ENCODE measurements around the gene TMEM200A. TPM values are rescaled to one million over a fixed set of nuclear protein-coding genes. Genes with fewer than 3 reads are reported as not detected.

The TMEM200A gene
- total RNA-seq, 1 experiment from 2014 or later = 0.16 TPM

DNA sequence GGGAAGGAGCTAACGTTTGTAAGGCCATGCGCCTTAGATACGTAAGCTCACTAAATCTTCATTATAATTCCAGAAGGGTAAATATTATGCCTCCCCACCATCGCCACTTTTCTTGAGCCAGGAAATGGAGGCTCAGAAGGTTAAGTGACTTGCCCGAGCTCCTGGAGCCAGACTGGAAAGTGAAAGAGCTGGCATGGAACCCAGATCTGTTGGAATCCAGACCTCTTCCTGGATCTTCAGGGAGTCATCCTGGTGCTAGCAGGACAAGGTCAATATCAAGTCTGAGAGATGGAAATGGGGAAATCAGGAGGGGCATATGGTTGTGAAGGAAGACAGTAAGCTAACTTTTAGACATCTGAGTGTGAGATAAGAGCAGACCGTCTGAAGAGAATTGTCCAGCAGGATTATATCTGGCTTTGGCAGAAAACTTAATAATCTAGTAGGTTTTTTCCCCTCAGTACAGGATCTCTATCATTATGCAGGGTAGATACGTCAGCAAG, 6.2 kb downstream of the TMEM200A start:
- in situ Hi-C loops (cut with HindIII; ENCODE audit: low pct_unique_long_range_greater_than_20kb, low sequenced_read_pairs) = no loop called here
- DNase-seq (ENCODE audit: low read depth, low spot score) = no peak

DNA sequence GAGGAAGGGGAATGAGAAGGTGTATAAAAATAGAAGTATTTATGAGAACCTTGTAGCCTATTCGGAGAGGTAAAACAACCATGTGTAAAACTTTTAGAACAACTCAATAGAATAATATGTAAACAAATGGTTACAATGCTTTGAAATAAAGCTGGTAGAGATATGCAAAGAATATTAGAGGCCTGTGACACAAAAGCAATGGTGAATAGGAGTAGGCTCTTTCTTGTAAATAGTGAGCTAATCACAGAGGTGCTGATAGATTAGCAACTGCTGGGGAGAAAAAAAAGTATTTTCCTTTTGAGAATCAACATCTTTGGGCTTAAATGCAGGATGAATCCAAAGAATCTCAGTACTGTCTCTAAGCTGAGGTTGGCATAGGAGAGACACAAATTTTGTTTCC, 7.0 kb downstream of the TMEM200A start:
- no peak for DNase-seq (ENCODE audit: low read depth, low spot score)
- in situ Hi-C loops (cut with HindIII; ENCODE audit: low pct_unique_long_range_greater_than_20kb, low sequenced_read_pairs) = no loop called here

DNA sequence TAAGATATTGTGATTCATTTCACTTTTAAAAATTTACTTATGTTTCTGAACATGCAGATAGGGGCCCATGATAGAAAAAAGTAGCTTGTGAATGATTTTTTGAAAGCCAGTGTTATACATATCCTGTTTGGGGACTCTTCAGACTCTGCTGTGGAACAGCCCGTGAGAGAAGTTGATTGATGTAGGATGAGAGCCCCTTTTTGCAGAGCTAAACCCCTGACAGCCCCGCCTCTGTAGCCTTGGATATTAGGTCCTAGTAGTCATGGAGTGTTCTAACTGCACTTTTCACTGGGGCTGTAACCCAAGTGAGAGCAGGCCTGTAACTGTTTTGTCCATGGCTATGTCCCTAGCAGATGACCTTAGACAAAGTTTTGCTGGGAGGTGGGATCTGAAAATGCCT, 8.2 kb downstream of the TMEM200A start:
- DNase-seq (ENCODE audit: low read depth, low spot score) = no peak
- in situ Hi-C loops (cut with HindIII; ENCODE audit: low pct_unique_long_range_greater_than_20kb, low sequenced_read_pairs) = no loop called here

DNA sequence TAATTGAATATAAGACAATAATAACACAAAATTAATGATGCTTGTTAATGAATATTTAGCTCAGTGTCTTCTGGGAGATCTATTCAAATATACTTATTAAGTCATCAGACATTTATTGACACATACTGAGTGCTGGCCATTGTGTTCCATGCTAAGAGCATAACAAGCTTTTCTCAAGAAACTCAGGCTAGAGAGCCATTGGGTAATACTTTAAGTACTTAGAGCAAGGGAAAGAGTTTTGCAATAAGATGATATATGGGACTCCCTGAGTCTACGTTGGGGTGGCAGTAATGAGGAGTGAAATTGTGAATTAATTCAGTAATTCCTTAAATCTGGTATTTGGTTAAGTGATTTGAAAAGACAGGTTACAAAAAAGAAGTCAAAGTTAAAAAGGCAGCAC, 11.1 kb downstream of the TMEM200A start:
- in situ Hi-C loops (cut with HindIII; ENCODE audit: low pct_unique_long_range_greater_than_20kb, low sequenced_read_pairs) = no loop called here
- no peak for DNase-seq (ENCODE audit: low read depth, low spot score)

DNA sequence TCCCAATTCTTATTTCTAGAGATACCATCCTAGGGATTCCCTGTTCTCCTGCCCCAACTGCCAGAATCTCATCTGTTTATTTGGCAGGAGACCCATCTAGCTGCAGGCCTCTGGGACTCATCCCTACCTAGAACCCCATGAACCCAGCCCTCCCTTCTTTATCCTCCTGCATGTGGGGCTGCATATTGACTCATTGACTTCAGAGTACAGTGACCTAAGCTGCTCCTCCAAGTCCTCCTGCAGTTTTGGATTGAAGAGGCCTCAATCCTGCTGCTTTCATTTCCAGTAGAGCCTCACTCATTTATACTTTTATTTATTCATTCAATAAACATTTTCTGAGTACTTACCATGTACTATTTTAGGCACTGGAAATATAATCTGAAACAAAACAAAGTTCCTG, 11.6 kb downstream of the TMEM200A start:
- in situ Hi-C loops (cut with HindIII; ENCODE audit: low pct_unique_long_range_greater_than_20kb, low sequenced_read_pairs) = no loop called here
- DNase-seq (ENCODE audit: low read depth, low spot score) = no peak

DNA sequence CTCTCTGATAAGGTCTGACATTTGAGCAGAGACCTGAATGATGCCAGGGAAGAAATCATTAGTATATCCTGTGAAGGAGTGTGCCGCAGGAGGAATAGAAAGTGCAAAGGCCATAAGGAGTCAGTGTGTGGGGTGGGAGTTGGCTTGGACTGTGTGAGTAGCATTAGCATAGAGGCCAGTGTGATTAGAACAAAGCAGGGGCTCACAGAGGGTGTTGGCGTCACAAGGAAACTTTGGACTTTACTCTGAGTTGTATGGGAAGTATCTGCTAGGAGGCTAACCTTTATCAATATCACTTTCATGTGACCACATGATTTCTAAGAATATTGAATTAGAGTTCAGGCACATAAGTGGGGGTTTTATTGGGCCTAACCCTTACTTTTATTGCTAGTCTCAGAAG, 12.1 kb downstream of the TMEM200A start:
- in situ Hi-C loops (cut with HindIII; ENCODE audit: low pct_unique_long_range_greater_than_20kb, low sequenced_read_pairs) = no loop called here

DNA sequence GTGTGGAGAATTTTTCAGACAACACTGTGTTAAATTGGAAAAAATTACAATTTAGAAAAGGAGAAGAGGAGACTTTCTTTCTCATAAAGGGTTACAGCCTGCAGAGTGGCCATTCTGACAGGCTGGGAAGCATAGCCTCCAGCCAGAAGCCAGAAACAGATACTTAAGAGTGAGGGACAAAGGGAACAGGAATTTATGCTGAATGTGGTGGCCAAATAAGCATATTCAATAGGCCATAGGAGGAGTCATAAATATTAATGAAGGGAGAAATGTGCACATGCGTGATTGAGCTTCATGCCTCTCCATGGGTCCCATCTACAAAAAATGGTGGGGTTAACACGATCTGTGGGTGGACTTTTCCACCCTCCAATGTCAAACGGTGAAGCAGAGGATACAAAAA, 13.4 kb downstream of the TMEM200A start:
- DNase-seq (ENCODE audit: low read depth, low spot score) = no peak
- in situ Hi-C loops (cut with HindIII; ENCODE audit: low pct_unique_long_range_greater_than_20kb, low sequenced_read_pairs) = no loop called here

More for the DNA sequence above, 12.1 kb downstream of the TMEM200A start:
- DNase-seq (ENCODE audit: low read depth, low spot score) = no peak

DNA sequence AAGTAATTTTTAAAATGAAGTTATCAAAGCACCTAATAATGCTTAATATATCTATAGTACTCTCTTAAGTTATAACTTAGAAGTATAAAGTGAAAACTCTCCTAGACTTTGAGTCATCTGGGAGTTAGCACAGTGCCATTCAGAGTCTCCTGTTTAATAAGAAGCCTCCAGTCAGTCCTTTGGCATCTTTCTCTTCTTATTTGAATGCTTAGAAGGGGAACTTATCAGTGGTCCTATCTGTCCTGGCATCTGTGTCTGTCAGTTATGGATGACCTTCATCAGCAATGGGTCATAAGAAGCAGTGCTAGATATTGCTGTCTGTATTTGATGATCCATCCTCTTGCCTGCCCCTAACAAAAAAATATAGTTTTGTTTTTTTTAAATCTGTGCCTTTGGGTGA, 15.2 kb downstream of the TMEM200A start:
- in situ Hi-C loops (cut with HindIII; ENCODE audit: low pct_unique_long_range_greater_than_20kb, low sequenced_read_pairs) = no loop called here
- no peak for DNase-seq (ENCODE audit: low read depth, low spot score)

DNA sequence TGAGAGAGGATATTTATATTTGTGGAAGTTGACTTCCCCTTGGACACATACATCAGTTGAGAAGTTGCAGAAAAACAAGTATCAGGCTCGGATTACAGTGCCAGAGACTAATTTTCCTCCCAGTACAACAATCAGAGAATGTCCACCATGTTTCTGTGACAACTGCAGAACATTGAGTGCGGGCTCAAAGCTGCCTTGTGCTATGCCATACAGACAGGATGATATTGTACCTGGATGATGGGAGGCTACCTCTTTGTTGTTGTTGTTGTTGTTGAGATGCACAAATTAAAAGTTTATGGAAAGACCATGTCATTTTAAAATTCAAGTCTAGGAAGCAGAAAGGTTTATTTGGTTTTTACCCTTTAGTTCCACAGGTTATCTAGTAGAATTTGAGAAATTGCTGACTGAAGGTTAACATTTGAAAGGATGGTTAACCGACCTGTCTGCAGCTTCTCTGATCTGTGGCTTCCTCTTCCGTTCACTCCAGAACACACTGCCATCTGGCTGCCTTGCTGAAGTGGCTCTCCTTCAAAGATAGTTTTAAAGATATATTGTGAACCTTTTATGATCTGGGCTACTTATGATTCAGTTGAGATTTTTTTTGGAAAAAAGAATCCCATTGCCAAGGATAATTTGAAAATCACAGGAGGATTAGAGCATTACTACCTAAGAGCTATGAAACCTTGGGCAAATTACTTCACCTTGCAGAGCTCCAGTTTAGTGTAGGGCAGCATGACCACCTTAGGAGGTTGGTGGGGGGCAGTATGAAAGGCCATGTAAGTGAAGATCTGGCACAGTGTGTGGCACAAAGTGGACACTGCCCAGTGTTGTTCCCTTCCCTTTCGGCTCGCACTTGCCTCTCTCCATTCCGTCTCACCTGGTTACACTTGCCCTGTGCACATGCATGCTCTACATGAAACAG, 15.9 kb downstream of the TMEM200A start:
- in situ Hi-C loops (cut with HindIII; ENCODE audit: low pct_unique_long_range_greater_than_20kb, low sequenced_read_pairs) = no loop called here
- no peak for DNase-seq (ENCODE audit: low read depth, low spot score)

DNA sequence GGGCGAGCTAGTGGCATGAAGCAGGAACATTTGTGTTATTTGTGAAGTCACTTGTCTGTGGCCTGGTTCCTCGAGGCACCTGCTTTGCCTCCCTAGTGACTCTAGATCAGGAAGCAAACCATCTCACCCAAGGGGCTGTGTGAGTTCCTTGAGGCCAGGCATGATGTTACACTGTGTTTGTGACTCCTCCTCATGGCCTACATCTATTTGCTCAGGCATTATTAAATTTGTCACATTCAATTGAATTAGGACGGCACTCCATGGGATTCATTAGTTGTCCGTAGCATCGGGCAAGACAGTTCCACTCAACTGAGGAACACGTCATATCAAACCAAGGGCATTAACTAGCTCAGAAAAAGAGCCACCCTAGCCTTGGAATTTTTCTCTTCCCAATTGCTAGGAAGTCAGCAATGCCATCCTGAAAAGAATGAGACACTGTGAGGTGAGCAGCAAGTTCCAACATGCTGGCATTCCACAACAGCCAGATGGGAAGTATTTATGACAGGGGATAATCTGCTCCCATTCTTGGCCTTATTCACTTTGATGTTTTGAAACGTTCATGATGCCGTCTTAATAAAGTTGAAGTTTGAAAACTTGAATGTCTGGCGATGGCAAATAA, 17.2 kb downstream of the TMEM200A start:
- in situ Hi-C loops (cut with HindIII; ENCODE audit: low pct_unique_long_range_greater_than_20kb, low sequenced_read_pairs) = no loop called here
- DNase-seq (ENCODE audit: low read depth, low spot score) = no peak

DNA sequence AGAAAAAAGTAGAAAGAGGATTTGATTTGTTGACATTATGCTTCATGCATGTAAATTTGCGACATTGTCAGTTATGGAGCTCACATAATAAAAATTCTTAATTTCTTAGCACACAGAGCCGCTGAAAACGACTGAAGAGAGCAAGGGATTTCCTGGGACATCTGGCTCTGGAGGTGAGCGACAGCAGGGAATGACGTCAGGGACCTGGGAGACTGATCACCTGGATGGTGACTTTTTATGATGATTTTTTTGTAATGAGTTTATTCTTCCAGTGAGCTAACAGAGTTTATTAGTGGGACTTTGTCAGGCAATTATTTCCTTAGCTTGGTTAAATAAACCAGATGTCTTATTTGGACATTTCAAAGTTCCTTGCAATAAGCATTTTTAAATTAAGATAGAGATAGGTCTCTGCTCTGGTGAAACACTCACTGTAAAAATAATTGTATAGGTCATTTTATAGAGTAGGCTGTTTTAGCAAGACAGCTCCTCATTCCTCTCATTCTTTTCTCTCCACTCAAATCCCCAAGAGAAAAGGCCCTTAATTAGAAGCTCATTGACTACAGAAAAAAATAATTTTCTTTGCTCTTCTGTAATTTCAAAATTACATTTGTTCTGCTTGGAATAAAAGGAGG, 19.4 kb downstream of the TMEM200A start:
- in situ Hi-C loops (cut with HindIII; ENCODE audit: low pct_unique_long_range_greater_than_20kb, low sequenced_read_pairs) = no loop called here
- no peak for DNase-seq (ENCODE audit: low read depth, low spot score)

DNA sequence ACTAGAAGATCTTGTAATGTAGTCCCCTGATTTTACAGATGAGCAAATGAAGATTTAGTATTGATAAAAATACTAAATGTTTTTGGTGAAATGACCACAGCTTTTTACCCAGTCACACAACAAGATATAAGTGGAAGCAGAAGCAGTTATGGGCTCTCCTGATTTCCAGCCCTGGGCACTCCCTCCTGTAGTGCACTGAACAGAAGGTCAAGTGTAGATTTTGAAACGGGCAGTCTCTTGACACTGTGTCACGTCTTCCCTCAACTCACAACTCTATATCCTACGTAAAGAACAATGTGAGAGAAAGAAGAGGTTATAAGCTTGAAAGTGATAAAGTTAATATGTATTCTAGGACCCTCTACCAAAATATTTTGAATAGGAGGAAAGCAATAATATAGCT, 23.3 kb downstream of the TMEM200A start:
- in situ Hi-C loops (cut with HindIII; ENCODE audit: low pct_unique_long_range_greater_than_20kb, low sequenced_read_pairs) = no loop called here
- no peak for DNase-seq (ENCODE audit: low read depth, low spot score)

DNA sequence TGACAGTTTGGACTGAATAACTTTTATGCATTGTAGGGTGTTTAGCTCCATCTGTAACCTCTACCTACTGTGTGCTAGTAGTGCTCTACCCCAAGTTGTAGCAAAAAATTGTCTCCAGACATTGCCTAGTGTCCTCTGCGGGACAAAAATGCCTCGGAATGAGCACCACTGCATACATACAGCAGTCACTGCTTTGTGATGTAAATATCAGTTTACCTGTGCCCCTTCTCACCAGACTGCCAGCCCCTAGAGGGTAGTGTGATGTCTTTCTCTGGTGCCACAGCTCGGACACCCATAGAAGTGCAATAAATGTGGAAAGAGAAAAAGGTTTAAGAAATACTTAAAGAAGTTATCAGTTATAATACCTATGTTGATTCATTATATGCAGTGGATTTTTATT, 25.1 kb downstream of the TMEM200A start:
- in situ Hi-C loops (cut with HindIII; ENCODE audit: low pct_unique_long_range_greater_than_20kb, low sequenced_read_pairs) = no loop called here

DNA sequence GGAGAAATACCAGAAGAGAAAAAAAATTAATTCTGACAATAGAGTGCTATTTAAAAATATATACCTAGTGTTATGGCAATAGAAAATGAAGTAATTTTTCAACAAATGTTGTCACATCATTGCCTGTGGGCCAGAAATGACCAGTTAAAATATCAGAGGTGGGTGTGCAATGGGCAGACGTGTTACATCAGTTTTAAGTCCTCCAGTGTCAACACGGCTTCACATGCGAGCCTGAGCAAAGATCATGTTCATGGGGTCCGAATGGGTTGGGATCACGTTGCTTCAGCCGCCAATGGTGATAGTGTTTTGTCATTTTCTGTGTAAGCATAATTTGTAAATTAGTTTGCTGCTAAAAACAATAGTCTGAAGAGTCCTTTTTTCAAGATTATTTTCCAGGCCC, 27.5 kb downstream of the TMEM200A start:
- in situ Hi-C loops (cut with HindIII; ENCODE audit: low pct_unique_long_range_greater_than_20kb, low sequenced_read_pairs) = no loop called here
- no peak for DNase-seq (ENCODE audit: low read depth, low spot score)

More for the DNA sequence above, 25.1 kb downstream of the TMEM200A start:
- no peak for DNase-seq (ENCODE audit: low read depth, low spot score)

DNA sequence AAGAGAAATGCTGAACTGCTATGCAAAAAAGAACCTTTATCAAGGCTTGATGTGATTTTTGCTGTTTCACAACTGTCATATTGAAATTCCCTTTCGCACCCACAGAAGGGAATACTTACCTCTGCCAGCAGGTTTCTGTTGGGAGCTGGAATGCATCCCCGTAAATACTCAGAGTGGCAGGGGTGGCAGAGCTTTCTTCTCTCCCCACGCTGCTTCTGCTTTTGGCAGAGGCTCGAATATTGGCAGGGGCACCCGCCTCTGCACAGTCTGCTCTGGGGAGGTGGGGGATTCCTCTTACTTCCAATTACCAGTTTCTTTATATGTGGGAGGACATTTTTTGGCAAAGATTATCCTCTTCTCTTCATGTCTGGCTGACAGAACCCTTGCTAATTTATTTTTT, 28.4 kb downstream of the TMEM200A start:
- in situ Hi-C loops (cut with HindIII; ENCODE audit: low pct_unique_long_range_greater_than_20kb, low sequenced_read_pairs) = no loop called here

DNA sequence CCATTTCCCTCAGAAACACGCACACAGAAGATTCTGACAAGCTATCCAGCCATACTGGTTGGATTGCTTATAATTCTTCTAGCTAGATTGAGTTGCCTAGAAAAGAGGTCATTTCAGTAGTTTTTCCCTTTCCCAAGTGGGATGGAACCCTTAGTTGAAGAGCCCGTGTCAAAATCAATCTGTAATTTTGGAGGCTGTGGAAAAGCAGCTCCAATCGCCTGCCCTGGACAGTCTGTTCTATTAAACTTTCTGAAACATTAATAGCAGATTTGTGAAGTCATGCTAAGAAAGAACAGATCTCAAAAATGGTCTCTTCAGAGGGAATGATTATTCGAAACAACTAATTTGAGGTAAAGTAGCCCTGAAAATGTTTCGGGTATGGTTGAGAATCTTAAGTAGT, 29.3 kb downstream of the TMEM200A start:
- in situ Hi-C loops (cut with HindIII; ENCODE audit: low pct_unique_long_range_greater_than_20kb, low sequenced_read_pairs) = no loop called here
- no peak for DNase-seq (ENCODE audit: low read depth, low spot score)

More for the DNA sequence above, 28.4 kb downstream of the TMEM200A start:
- no peak for DNase-seq (ENCODE audit: low read depth, low spot score)

DNA sequence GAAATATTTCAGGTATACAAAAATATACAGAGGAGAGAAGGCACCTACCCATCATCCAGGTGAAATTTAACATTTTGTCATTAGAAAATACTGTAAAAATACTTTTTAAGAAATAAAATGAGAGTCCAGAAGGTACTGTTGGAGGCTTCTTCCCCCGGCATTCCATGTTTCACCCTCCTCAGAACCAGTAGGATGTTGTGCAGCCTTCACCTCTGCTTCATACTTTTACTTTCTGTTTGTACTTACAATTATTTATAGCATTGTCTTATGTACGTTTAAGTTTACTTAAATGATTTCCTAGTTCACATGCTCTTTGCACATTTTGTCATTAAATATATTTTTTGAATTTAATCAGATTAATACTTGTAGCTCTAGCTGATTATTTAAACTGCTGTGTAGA, 30.9 kb downstream of the TMEM200A start:
- in situ Hi-C loops (cut with HindIII; ENCODE audit: low pct_unique_long_range_greater_than_20kb, low sequenced_read_pairs) = no loop called here
- DNase-seq (ENCODE audit: low read depth, low spot score) = no peak

DNA sequence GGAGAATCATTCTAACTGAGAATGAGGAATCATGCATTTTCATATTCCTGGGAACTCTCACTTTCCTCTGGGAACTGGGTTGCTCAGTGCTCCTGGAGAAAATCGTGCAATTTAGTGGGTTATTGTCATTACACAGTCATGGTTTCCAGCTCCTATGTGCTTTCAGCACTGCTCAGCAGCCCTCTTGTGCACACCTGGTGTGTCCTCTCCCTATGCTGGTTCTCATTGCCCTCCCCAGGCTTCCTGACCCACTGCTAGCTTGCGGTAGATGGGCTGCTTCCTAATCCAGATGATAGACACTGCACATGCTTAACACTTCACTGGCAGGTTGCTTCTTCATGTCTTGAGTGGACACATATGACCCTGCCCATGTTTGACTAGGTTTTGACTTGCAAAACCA, 39.7 kb downstream of the TMEM200A start:
- in situ Hi-C loops (cut with HindIII; ENCODE audit: low pct_unique_long_range_greater_than_20kb, low sequenced_read_pairs) = no loop called here
- no peak for DNase-seq (ENCODE audit: low read depth, low spot score)
